HFFc6 (cell line): ENCODE measurements around the gene PPP6R3. TPM values are rescaled to one million over a fixed set of nuclear protein-coding genes. Genes with fewer than 3 reads are reported as not detected.

Source experiments
- DNase-seq: peaks from one replicate; pipeline ENCODE4 v3.0.0-alpha.2; 2018
- H3K27ac Mint-ChIP-seq: 2 replicates; pipeline ENCODE4 v1.8.0; 2020; ENCODE audit warnings: mild to moderate bottlenecking, mixed read lengths
- H3K27me3 Mint-ChIP-seq: 2 replicates; pipeline ENCODE4 v1.8.0; 2021; ENCODE audit warnings: mild to moderate bottlenecking, moderate library complexity, mixed read lengths; ENCODE audit not compliant: insufficient read depth
- H3K36me3 Mint-ChIP-seq: 2 replicates; pipeline ENCODE4 v1.8.0; 2021; ENCODE audit warnings: low read depth, mixed read lengths
- H3K4me1 Mint-ChIP-seq: 2 replicates; pipeline ENCODE4 v1.8.0; 2020; ENCODE audit warnings: low read depth, mixed read lengths
- H3K4me3 Mint-ChIP-seq: 2 replicates; pipeline ENCODE4 v1.8.0; 2020; ENCODE audit warnings: mild to moderate bottlenecking, moderate library complexity, mixed read lengths
- H3K9me3 Mint-ChIP-seq: 2 replicates; pipeline ENCODE4 v1.8.0; 2020; ENCODE audit warnings: mild to moderate bottlenecking, mixed read lengths
- CTCF ChIP-seq: fragments of 200-600 bp; sonication (generic); IDR thresholded peaks from 2 replicates; pipeline ENCODE4 v1.5.0; 2021; ENCODE audit warnings: antibody characterized with exemption, mild to moderate bottlenecking
- total RNA-seq, 6 experiments: library from RNA; stranded (reverse); fragmentation: NEBNext Ultra II Directional; extraction: Animal tissue kit (Norgen Biotek cat#: 25700); gene quantifications; 2 replicates in 1 of 6; 3 replicates in 5 of 6; pipeline ENCODE4 v1.2.3, GENCODE V29; 2021

Gene PPP6R3
- total RNA-seq, 6 experiments from 2014 or later: 62.5 to 72.0 (median 67.8) TPM

GRCh38 chr11:68543594-68543993, 83.0 kb downstream of the PPP6R3 start:
- H3K27me3 Mint-ChIP-seq: peaks cover 7% of the 10 kb centered on the region
- DNase-seq: no peak
- peak overlapping the region; percentile 84 for H3K27ac Mint-ChIP-seq
- no peak for TF ChIP-seq CTCF
- peaks cover 49% of the 10 kb centered on the region for H3K4me1 Mint-ChIP-seq
- H3K36me3 Mint-ChIP-seq: peaks cover 45% of the 10 kb centered on the region
- no peaks in the 10 kb centered on the region for H3K9me3 Mint-ChIP-seq
- peak overlapping the region; percentile 4; the same call in 1 of the 2 replicates for H3K4me3 Mint-ChIP-seq

GRCh38 chr11:68545347-68545746, 84.8 kb downstream of the PPP6R3 start:
- Mint-ChIP-seq H3K36me3 (peaks cover 42% of the 10 kb centered on the region), H3K4me1 (peaks cover 56% of the 10 kb centered on the region), H3K4me3 (no peak overlapping the region), H3K27me3 (peaks cover 3% of the 10 kb centered on the region), H3K27ac (no peak overlapping the region), H3K9me3 (no peaks in the 10 kb centered on the region)
- DNase-seq: no peak
- no peak for TF ChIP-seq CTCF

- Mint-ChIP-seq H3K36me3 (peaks cover 44% of the 10 kb centered on the region), H3K9me3 (no peaks in the 10 kb centered on the region), H3K4me3 (no peak overlapping the region), H3K27me3 (peaks cover 3% of the 10 kb centered on the region), H3K27ac (no peak overlapping the region), H3K4me1 (peaks cover 60% of the 10 kb centered on the region)
- no peak for TF ChIP-seq CTCF
- DNase-seq: no peak
These were observed 85.2 kb downstream of the PPP6R3 start for GRCh38 chr11:68545796-68546195.

GRCh38 chr11:68546555-68546954, 86.0 kb downstream of the PPP6R3 start:
- peaks cover 43% of the 10 kb centered on the region for H3K36me3 Mint-ChIP-seq
- H3K9me3 Mint-ChIP-seq: no peaks in the 10 kb centered on the region
- peak overlapping the region; percentile 9; the same call in 1 of the 2 replicates for H3K4me3 Mint-ChIP-seq
- peak overlapping the region; percentile 60 for H3K27ac Mint-ChIP-seq
- DNase-seq: no peak
- H3K4me1 Mint-ChIP-seq: peaks cover 55% of the 10 kb centered on the region
- H3K27me3 Mint-ChIP-seq: peaks cover 3% of the 10 kb centered on the region
- TF ChIP-seq CTCF: no peak

- H3K27ac Mint-ChIP-seq: peak overlapping the region; percentile 9
- DNase-seq: no peak
- H3K9me3 Mint-ChIP-seq: no peaks in the 10 kb centered on the region
- no peak for TF ChIP-seq CTCF
- peaks cover 2% of the 10 kb centered on the region; the same call in 1 of the 2 replicates for H3K27me3 Mint-ChIP-seq
- H3K4me1 Mint-ChIP-seq: peaks cover 31% of the 10 kb centered on the region
- H3K36me3 Mint-ChIP-seq: peaks cover 42% of the 10 kb centered on the region
- H3K4me3 Mint-ChIP-seq: no peak overlapping the region
These were observed 89.4 kb downstream of the PPP6R3 start for GRCh38 chr11:68549789-68550484.
